Left colon (tissue), 2 donors: Measurements from ENCODE around the gene DDIAS. TPM values are rescaled to one million over a fixed set of nuclear protein-coding genes. Genes with fewer than 3 reads are reported as not detected.

Experiments
- ATAC-seq: fragments of 200-7000 bp; cut with Tn5 transposase; one replicate; pipeline ENCODE4 v1.9.1; 2020; ENCODE audit warnings: mild to moderate bottlenecking, moderate library complexity
- DNase-seq, 2 donors: peaks; one replicate each; pipeline ENCODE4 v3.0.0-alpha.2; 2020
- intact Hi-C, 2 donors: fragments of 100-400 bp; cut with DNase I in 1 of 2; cut with micrococcal nuclease in 1 of 2; formaldehyde crosslinking; loops; one replicate each; pipeline versions ENCODE4 v1.11.2 to v1.14.0; 2022; cut with DNase I, micrococcal nuclease
- total RNA-seq, 2 donors: library from RNA; stranded (reverse); fragmentation: NEBNext Ultra II Directional; extraction: Animal tissue kit (Norgen Biotek cat#: 25700); gene quantifications; one replicate each; pipeline ENCODE4 v1.2.1, GENCODE V29; 2021
- donor health status: DM: no; HTN: no; CAD: no.
- donor health status: DM: yes; HTN: yes; CAD: no.

Gene DDIAS
- total RNA-seq, 2 donors from 2014 or later: 0.84 to 2.5 TPM

- DNase-seq (no peak), ATAC-seq (no peak)
- intact Hi-C loops: no loop called here
Measured at GRCh38 chr11:82874646-82875523, 26.7 kb upstream of the DDIAS start.

- ATAC-seq: no peak
- DNase-seq: no peak
- intact Hi-C loops: no loop called here
Measured at GRCh38 chr11:82883853-82884252, 17.7 kb upstream of the DDIAS start.

GRCh38 chr11:82889133-82890001, 12.2 kb upstream of the DDIAS start:
- ATAC-seq (no peak), DNase-seq (no peak)
- intact Hi-C loops: no loop called here

- no peak for ATAC-seq
- intact Hi-C loops: no loop called here
Measured at GRCh38 chr11:82890002-82890341, 11.6 kb upstream of the DDIAS start.

GRCh38 chr11:82890936-82891335, 10.6 kb upstream of the DDIAS start:
- DNase-seq (no peak), ATAC-seq (no peak)
- intact Hi-C loops: no loop called here

More at GRCh38 chr11:82890002-82890341, 11.6 kb upstream of the DDIAS start:
- DNase-seq: no peak

- intact Hi-C loops: no loop called here
- no peak for ATAC-seq
- no peak for DNase-seq
Measured at GRCh38 chr11:82892611-82893169, 8.8 kb upstream of the DDIAS start.

GRCh38 chr11:82895437-82896091, 6.0 kb upstream of the DDIAS start:
- no peak for ATAC-seq
- intact Hi-C loops: no loop called here
- DNase-seq: no peak

- DNase-seq (no peak), ATAC-seq (no peak)
- intact Hi-C loops: no loop called here
Measured at GRCh38 chr11:82896183-82896582, 5.4 kb upstream of the DDIAS start.

GRCh38 chr11:82898241-82898640, 3.3 kb upstream of the DDIAS start:
- ATAC-seq: no peak
- no peak for DNase-seq
- intact Hi-C loops: no loop called here

- ATAC-seq (no peak), DNase-seq (no peak)
- intact Hi-C loops: no loop called here
Measured at GRCh38 chr11:82899186-82899820, 2.2 kb upstream of the DDIAS start.

- DNase-seq (no peak), ATAC-seq (no peak)
- intact Hi-C loops: loop anchor here in 1 of 2 donors (10.0 kb wide), 3 partner anchors 175 to 355 kb away; partner anchors contain the start of genes ANKRD42 and RAB30
Measured at GRCh38 chr11:82899957-82900276, 1.6 kb upstream of the DDIAS start.

GRCh38 chr11:82900277-82901164, 1.0 kb upstream of the DDIAS start, which contains the start of gene PRCP:
PRCP (minus strand) TSS chr11:82900430; CDS start chr11:82900402, 28 bp downstream.
- DNase-seq (peak; percentile 96 to 99), ATAC-seq (peak; percentile 89)
- intact Hi-C loops: loop anchor here in 1 of 2 donors (10.0 kb wide), 3 partner anchors 174 to 354 kb away; partner anchors contain the start of genes ANKRD42 and RAB30

- DNase-seq: no peak
- ATAC-seq: no peak
- intact Hi-C loops: loop anchor here in 1 of 2 donors (10.0 kb wide), 3 partner anchors 173 to 353 kb away; partner anchors contain the start of genes ANKRD42 and RAB30
Measured at GRCh38 chr11:82901922-82902485, 468 bp downstream of the DDIAS start.

- intact Hi-C loops: loop anchor here in 1 of 2 donors (10.0 kb wide), 3 partner anchors 172 to 352 kb away; partner anchors contain the start of genes ANKRD42 and RAB30
Measured at GRCh38 chr11:82902880-82903279, 1.3 kb downstream of the DDIAS start.

GRCh38 chr11:82903843-82904586, 2.5 kb downstream of the DDIAS start:
- DNase-seq (no peak), ATAC-seq (no peak)
- intact Hi-C loops: loop anchor here in 1 of 2 donors (10.0 kb wide), 3 partner anchors 171 to 351 kb away; partner anchors contain the start of genes ANKRD42 and RAB30

More at GRCh38 chr11:82902880-82903279, 1.3 kb downstream of the DDIAS start:
- DNase-seq: no peak
- no peak for ATAC-seq

GRCh38 chr11:82906236-82906635, 4.7 kb downstream of the DDIAS start:
- ATAC-seq (no peak), DNase-seq (no peak)
- intact Hi-C loops: loop anchor here in 1 of 2 donors (10.0 kb wide), 3 partner anchors 169 to 349 kb away; partner anchors contain the start of genes ANKRD42 and RAB30
